Endometrial microvascular endothelial cells (primary cell): ENCODE data around the gene DMXL2. TPM values are rescaled to one million over a fixed set of nuclear protein-coding genes. Genes with fewer than 3 reads are reported as not detected.
"Not testable (repeated sequence)": the region's sequence is repeated elsewhere in the genome, so short reads cannot be mapped to it uniquely, and the experiment has no call there.

ENCODE experiments used
- in situ Hi-C: cut with HindIII; loops from 2 replicates; pipeline ENCODE4 v1.10.0; 2017; ENCODE audit warnings: low sequenced_read_pairs, low pct_unique_long_range_greater_than_20kb; ENCODE audit errors: inconsistent ontology term
- total RNA-seq: library from RNA; depleted of rRNA; stranded (reverse); fragments of >200 nt; gene quantifications from one replicate; pipeline ENCODE4 v1.2.3, GENCODE V29; 2015; ENCODE audit errors: inconsistent ontology term

Gene DMXL2
- total RNA-seq, 1 donor from 2014 or later, result 20.2 TPM

DNA sequence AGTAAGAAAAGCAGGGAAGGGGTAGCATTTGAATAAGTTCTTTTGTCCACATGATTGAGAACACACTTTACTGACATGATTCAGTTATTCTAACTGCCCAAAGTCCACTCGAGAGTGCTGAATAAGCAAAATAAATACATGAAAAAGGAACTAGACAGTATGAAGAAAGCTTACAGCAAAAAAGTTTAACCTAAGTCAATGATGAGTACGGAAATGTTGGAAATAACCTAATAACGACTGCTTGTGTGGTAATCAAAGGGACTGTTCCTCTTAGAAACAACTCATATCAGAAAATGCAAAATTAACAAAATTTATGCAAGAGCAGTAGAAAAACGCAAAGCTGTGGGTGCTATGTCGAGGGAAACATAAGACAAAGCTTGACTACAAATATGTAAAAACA, 36.6 kb downstream of the DMXL2 start:
- in situ Hi-C loops, result no loop called here

- in situ Hi-C loops, result no loop called here
These were observed 41.6 kb downstream of the DMXL2 start for GRCh38 chr15:51580982-51581381.

- in situ Hi-C loops, result no loop called here
These were observed 42.2 kb downstream of the DMXL2 start for GRCh38 chr15:51580385-51580784.

DNA sequence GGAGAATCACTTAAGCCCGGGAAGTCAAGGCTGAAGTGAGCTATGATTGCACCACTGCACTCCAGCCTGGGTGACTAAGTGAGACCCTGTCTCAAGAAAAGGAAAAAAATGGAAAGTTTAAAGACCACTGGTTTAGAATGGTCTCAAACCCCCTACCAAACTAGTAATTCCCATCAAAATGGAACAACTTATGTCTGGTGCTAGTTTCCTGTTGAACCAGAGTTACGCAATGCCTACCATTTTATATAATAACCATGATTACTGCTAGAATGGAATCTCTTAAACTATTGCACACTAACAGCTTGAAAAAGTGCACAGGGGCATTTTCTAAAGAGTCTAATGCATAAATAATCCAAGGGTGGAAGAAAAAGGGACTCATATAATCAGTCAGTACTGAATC, 43.6 kb downstream of the DMXL2 start:
- in situ Hi-C loops, result no loop called here

- in situ Hi-C loops, result no loop called here
These were observed 44.8 kb downstream of the DMXL2 start for GRCh38 chr15:51577636-51578304.

GRCh38 chr15:51576911-51577500, 45.6 kb downstream of the DMXL2 start:
- in situ Hi-C loops, result no loop called here

- in situ Hi-C loops, result no loop called here
These were observed 46.2 kb downstream of the DMXL2 start for GRCh38 chr15:51576286-51576850.

DNA sequence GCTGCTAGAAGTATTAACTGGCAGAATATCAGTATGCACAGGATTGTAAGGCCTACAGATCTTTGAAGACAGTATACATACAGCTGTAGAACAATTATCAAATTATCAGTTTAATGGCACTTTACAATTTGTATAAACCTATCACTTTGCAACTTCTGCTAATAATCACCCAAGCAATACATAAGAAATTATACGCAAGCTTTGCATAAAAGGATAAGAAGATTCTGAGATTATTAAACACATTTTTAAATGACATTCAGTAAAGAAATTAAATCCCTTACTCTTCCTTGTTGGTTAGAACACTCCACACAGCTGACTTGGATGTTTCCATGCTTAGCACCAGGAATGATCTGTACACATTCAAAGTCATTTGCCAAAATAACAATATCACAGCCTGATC, 46.8 kb downstream of the DMXL2 start:
- in situ Hi-C loops, result no loop called here

- in situ Hi-C loops, result not testable (repeated sequence)
These were observed 49.2 kb downstream of the DMXL2 start for GRCh38 chr15:51573352-51573751.

- in situ Hi-C loops, result not testable (repeated sequence)
These were observed 53.4 kb downstream of the DMXL2 start for GRCh38 chr15:51568939-51569784.

GRCh38 chr15:51561271-51561670, 61.3 kb downstream of the DMXL2 start:
- in situ Hi-C loops, result no loop called here

GRCh38 chr15:51558876-51559275, 63.7 kb downstream of the DMXL2 start:
- in situ Hi-C loops, result no loop called here

DNA sequence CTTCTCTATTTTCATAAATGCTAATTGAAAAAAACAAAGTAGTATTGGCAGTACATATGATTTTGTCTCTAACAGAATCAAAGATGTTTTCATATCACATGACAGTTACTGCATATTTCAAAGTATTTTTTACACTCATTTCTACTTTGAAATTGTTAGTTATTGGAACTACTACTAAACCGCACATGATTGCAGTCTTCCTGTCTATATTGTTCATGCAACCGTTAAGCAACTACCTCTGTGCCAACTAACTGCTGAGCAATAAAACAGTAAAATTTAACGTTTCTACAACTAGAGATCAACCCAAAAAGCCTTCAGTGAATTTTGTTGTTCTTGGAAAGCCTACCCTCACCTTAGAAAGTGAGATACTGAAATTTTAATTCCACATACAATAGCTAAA, 64.2 kb downstream of the DMXL2 start:
- in situ Hi-C loops, result no loop called here

GRCh38 chr15:51550841-51551240, 71.7 kb downstream of the DMXL2 start:
- in situ Hi-C loops, result no loop called here

DNA sequence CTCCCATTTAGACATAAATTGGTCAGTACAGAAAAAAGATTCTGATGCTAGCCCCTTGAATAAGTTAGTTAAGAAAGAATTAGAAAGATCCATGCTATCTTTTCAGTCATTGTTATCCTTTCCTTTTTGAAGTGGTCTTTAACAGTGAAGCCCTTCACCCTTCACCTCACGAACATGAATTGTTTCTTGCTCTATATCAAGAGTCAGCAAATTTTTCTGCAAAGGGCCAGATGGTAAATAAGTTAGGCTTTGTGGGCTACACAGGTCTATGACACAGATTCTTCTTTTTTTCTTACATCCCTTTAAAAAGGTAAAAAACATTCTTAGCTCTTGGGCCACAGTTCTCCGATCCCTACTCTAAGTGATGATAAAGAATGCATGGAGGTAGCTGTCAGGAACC, 74.9 kb downstream of the DMXL2 start:
- in situ Hi-C loops, result no loop called here

DNA sequence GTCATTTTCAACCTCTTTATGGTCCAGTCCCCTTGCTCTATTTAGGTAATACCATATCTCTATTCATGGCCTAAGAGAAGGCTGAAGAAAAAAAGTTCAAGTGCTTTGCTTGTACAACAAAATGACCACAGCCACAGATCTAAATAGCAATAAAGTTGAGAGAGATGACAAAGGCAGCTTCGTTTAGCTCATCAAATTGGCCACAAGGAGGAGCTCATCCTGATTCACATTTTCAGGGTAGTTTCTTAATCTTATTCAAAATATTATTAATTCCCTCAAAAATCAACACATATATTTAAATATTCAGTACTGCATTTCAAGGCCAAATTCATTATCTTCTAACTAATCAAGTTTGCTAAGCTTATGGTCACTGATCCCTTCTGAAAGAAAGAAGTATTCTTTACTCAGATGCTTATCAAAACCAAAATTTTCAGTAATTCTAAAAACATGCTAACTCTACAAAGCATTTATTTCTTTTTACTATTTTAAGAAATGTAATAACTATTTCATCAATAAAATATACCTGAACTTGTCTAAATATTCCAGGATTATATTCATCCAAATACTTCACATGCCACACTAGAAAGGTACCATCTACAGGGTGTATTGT, 85.5 kb downstream of the DMXL2 start:
- in situ Hi-C loops, result no loop called here

- in situ Hi-C loops, result no loop called here
These were observed 88.7 kb downstream of the DMXL2 start for GRCh38 chr15:51533672-51534398.

- in situ Hi-C loops, result no loop called here
These were observed 95.6 kb downstream of the DMXL2 start for GRCh38 chr15:51526955-51527354.

DNA sequence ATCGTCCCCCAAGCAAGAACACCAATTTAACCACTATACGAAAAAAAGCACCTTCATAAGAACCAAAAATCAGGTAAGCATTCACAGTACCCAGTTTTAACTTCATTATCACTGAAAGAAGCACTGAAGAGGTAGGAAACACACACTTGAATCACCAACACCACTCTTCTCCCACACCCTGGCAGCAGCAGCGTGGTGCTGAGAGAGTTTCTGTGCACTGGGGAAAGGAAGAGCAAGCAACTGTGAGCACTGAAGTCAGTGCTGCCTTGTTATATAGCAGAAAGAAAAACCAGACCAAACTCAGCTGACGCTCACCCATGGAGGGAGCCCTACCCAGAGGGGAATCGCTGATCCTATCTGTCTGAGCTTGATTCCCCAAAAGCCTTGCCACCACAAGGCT, 98.2 kb downstream of the DMXL2 start:
- in situ Hi-C loops, result no loop called here
